Effector memory CD8-positive, alpha-beta T cell (primary cell): ENCODE measurements around the gene MARF1.
A peak's percentile ranks its signal among the peaks of the same experiment; 100 is the strongest.
"Not testable (repeated sequence)": the region's sequence is repeated elsewhere in the genome, so short reads cannot be mapped to it uniquely, and the experiment has no call there.

Experiments
- ATAC-seq: fragments of 150-1000 bp; cut with Tn5 transposase; replicated peaks from 2 replicates; pipeline ENCODE4 v1.10.0; 2021; ENCODE audit warnings: mild to moderate bottlenecking, moderate library complexity
- DNase-seq, 3 experiments: peaks; one replicate each; pipeline ENCODE4 v3.0.0; 2021
- H3K27ac Mint-ChIP-seq, 2 donors: one replicate each; pipeline ENCODE4 v1.8.0; 2022; ENCODE audit warnings: mild to moderate bottlenecking in 2 of 2, mixed read lengths in 2 of 2, moderate library complexity in 2 of 2
- H3K27me3 Mint-ChIP-seq, 2 donors: one replicate each; pipeline ENCODE4 v1.8.0; 2022; ENCODE audit warnings: mixed read lengths in 2 of 2
- H3K36me3 Mint-ChIP-seq: one replicate; pipeline ENCODE4 v1.8.0; 2022; ENCODE audit warnings: mild to moderate bottlenecking, moderate library complexity, mixed read lengths; ENCODE audit not compliant: insufficient read depth
- H3K4me1 Mint-ChIP-seq, 2 donors: one replicate each; pipeline ENCODE4 v1.8.0; 2022; ENCODE audit warnings: low read depth in 2 of 2, mixed read lengths in 2 of 2
- H3K4me3 Mint-ChIP-seq, 2 donors: one replicate each; pipeline ENCODE4 v1.8.0; 2022; ENCODE audit warnings: mild to moderate bottlenecking in 2 of 2, mixed read lengths in 2 of 2, moderate library complexity in 2 of 2
- H3K9me3 Mint-ChIP-seq, 2 donors: one replicate each; pipeline ENCODE4 v1.8.0; 2022; ENCODE audit warnings: mixed read lengths in 2 of 2

Gene MARF1

GRCh38 chr16:15607700-15608396 lies 35.1 kb downstream of the MARF1 start:
- ATAC-seq (no peak), DNase-seq (no peak)
- peaks cover 87% of the 10 kb centered on the region for H3K36me3 Mint-ChIP-seq
- no peaks in the 10 kb centered on the region for H3K9me3 Mint-ChIP-seq
- no peaks in the 10 kb centered on the region for H3K27me3 Mint-ChIP-seq
- H3K4me1 Mint-ChIP-seq, result peaks cover 6 to 15% of the 10 kb centered on the region in 2 donors
- H3K4me3 Mint-ChIP-seq, result no peak overlapping the region
- peak overlapping the region in 1 of 2 donors; percentile 49 for H3K27ac Mint-ChIP-seq

GRCh38 chr16:15607221-15607699 lies 35.7 kb downstream of the MARF1 start:
- not testable (repeated sequence) for H3K9me3 Mint-ChIP-seq, ATAC-seq, H3K27me3 Mint-ChIP-seq, H3K4me3 Mint-ChIP-seq, DNase-seq
- peaks cover 87% of the 10 kb centered on the region for H3K36me3 Mint-ChIP-seq
- H3K27ac Mint-ChIP-seq, result peak overlapping the region; percentile 49 to 79
- H3K4me1 Mint-ChIP-seq, result peaks cover 6 to 18% of the 10 kb centered on the region in 2 donors

DNA sequence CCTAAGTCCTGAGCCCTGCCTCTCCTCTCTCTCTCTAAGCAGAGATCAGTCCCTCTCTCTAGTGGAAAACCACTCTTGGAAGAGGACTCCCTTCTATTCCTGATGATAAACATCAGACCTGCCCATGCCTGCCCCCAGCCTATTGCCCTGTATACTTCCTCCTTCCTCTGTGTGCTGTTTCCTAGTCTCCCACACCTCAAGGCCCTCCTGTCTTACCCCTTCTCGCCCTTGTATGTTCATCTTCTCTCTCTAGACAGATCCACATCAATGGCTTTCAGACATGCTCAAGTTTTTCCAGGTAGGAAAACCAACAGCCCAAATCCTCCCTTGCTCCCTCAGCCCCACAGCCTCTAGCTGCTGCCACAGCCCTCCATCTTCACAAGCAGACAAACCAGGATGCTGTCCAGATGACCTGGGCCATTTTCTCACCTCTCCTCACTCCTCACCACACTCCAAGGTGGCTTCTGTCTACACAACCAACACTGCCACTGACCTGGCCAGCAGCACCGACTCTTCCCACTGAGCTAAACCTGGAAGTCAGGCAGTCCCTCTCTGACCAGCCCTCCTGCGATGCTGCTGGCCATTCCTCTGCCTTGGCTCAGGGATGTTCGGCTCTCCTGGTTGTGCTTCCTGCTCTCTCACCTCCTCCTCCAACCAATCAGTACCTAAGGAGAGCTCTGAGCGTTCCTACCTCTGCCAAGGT lies 36.3 kb downstream of the MARF1 start:
- H3K27me3 Mint-ChIP-seq, result no peaks in the 10 kb centered on the region
- H3K36me3 Mint-ChIP-seq, result peaks cover 87% of the 10 kb centered on the region
- no peaks in the 10 kb centered on the region for H3K9me3 Mint-ChIP-seq
- peaks cover 6 to 21% of the 10 kb centered on the region in 2 donors for H3K4me1 Mint-ChIP-seq
- H3K27ac Mint-ChIP-seq, result peak overlapping the region; percentile 49 to 79
- no peak overlapping the region for H3K4me3 Mint-ChIP-seq
- ATAC-seq (no peak), DNase-seq (no peak)

GRCh38 chr16:15605839-15606517 lies 37.0 kb downstream of the MARF1 start:
- Mint-ChIP-seq H3K9me3 (no peaks in the 10 kb centered on the region), H3K27me3 (no peaks in the 10 kb centered on the region), H3K4me3 (no peak overlapping the region), H3K36me3 (peaks cover 87% of the 10 kb centered on the region), H3K4me1 (peaks cover 8 to 21% of the 10 kb centered on the region in 2 donors), H3K27ac (peak overlapping the region; percentile 49 to 79)
- ATAC-seq (no peak), DNase-seq (no peak)

- Mint-ChIP-seq H3K27me3 (no peaks in the 10 kb centered on the region), H3K4me1 (peaks cover 8 to 21% of the 10 kb centered on the region in 2 donors), H3K27ac (peak overlapping the region in 1 of 2 donors; percentile 63), H3K36me3 (peaks cover 87% of the 10 kb centered on the region), H3K9me3 (no peaks in the 10 kb centered on the region), H3K4me3 (no peak overlapping the region)
- ATAC-seq (no peak), DNase-seq (no peak)
These were observed 38.2 kb downstream of the MARF1 start for GRCh38 chr16:15604460-15605440.

GRCh38 chr16:15602285-15603044 lies 40.5 kb downstream of the MARF1 start:
- Mint-ChIP-seq H3K36me3 (peaks cover 85% of the 10 kb centered on the region), H3K27ac (peak overlapping the region in 1 of 2 donors; percentile 20)
- ATAC-seq, result no peak

GRCh38 chr16:15601212-15601879 lies 41.6 kb downstream of the MARF1 start:
- Mint-ChIP-seq H3K9me3 (no peaks in the 10 kb centered on the region), H3K4me3 (no peak overlapping the region), H3K36me3 (peaks cover 84% of the 10 kb centered on the region), H3K27me3 (no peaks in the 10 kb centered on the region), H3K27ac (peak overlapping the region; percentile 72 to 80), H3K4me1 (peaks cover 6 to 14% of the 10 kb centered on the region in 2 donors)
- ATAC-seq (no peak), DNase-seq (no peak)

More at GRCh38 chr16:15602285-15603044, 40.5 kb downstream of the MARF1 start:
- no peak for DNase-seq
- H3K4me3 Mint-ChIP-seq, result no peak overlapping the region
- no peaks in the 10 kb centered on the region for H3K27me3 Mint-ChIP-seq
- H3K4me1 Mint-ChIP-seq, result peaks cover 8 to 21% of the 10 kb centered on the region in 2 donors
- H3K9me3 Mint-ChIP-seq, result no peaks in the 10 kb centered on the region

DNA sequence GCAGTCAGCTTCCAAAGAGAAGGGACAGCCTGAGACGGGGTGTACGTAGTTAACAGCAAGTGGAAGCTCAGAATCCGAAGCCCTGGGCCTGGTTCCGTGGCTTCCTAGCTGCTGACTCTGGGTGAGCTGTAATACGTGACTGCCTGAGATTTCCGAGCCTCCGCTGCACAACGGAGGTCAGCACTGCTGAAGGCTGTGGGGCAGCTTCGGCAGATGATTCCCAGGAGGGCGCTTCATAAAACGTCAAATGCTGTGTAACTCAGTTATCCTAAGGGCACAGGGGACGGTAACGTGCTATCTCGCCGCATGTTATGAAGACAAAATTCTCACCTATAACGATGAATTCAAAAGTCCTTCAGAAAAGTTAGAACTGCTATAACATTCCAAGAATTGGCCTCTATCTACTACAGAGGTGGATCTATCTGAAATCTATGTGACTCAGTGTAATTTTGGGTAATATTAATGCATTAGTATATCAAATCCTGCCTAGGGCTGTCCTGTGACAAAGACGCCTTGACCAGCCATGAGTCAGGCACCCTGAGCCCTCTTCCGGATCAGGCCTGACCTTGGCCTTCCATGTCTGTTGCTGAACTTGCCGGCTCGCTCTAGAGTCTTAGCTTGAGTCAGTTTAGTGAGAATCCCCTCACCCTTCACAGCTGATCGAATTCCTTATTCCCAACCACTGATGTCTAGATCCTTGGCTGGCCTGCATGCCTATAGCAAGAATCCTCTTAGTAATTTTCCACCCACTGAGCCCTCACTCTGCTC lies 43.5 kb downstream of the MARF1 start:
- Mint-ChIP-seq H3K4me3 (no peak overlapping the region), H3K9me3 (no peaks in the 10 kb centered on the region), H3K4me1 (peaks cover 7 to 19% of the 10 kb centered on the region in 2 donors), H3K27me3 (no peaks in the 10 kb centered on the region), H3K36me3 (peaks cover 86% of the 10 kb centered on the region), H3K27ac (peak overlapping the region; percentile 44 to 72)
- ATAC-seq (no peak), DNase-seq (no peak)

- H3K36me3 Mint-ChIP-seq, result peaks cover 79% of the 10 kb centered on the region
- no peak overlapping the region for H3K4me3 Mint-ChIP-seq
- DNase-seq (no peak), ATAC-seq (no peak)
- no peaks in the 10 kb centered on the region for H3K9me3 Mint-ChIP-seq
- H3K4me1 Mint-ChIP-seq, result peaks cover 7 to 20% of the 10 kb centered on the region in 2 donors
- H3K27me3 Mint-ChIP-seq, result no peaks in the 10 kb centered on the region
- peak overlapping the region in 1 of 2 donors; percentile 70 for H3K27ac Mint-ChIP-seq
These were observed 44.2 kb downstream of the MARF1 start for GRCh38 chr16:15598648-15599190.

DNA sequence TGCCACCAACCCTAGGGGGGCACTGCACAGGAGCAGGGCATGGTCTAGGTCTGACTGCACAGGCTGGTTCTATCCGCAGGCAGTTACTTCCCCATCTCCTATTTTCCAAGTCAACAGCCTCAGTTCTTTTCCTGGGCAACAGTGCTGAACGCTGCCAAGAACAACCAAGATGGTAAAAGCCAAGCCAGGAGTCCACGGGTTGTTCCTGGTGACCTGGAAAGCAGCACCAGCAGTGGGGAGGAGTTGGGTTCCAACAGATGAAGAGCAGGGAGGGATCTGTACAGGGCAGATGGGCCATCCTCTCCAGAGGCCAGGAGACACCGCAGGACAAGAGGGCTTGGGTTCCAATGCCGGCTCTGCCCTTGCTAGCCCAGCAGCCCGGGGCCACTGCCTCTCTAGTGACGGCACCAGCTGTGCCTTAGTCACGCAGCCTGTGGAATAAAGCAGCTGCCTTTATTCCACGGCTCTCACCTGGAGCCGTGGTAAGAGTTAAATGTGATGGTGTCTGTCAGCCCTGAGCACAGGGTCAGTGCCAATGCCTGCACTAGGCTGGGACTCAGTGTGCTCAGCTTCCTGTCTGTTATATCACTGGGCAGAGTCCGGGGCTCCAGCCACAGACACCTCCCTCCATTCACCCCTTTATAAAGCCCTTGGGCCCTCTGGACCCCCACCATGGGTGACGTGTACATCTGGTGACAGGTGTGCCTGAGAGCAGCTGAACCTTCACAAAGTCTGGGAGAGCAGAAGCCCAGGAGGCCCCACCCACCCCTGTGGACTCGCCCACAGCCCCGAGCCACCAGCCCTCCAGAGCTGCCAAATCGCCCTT lies 44.9 kb downstream of the MARF1 start:
- H3K4me3 Mint-ChIP-seq, result no peak overlapping the region
- no peaks in the 10 kb centered on the region for H3K27me3 Mint-ChIP-seq
- H3K4me1 Mint-ChIP-seq, result peaks cover 7 to 23% of the 10 kb centered on the region in 2 donors
- ATAC-seq (no peak), DNase-seq (no peak)
- H3K27ac Mint-ChIP-seq, result peak overlapping the region; percentile 58 to 99
- peaks cover 73% of the 10 kb centered on the region for H3K36me3 Mint-ChIP-seq
- H3K9me3 Mint-ChIP-seq, result no peaks in the 10 kb centered on the region
